H9 (cell line): Measurements from ENCODE around the gene IQGAP2. TPM values are rescaled to one million over a fixed set of nuclear protein-coding genes. Genes with fewer than 3 reads are reported as not detected.
A peak's percentile ranks its signal among the peaks of the same experiment; 100 is the strongest.

ENCODE experiments used
- DNase-seq: peaks from one replicate; pipeline ENCODE4 v3.0.0-alpha.2; 2017
- H2AFZ ChIP-seq: one replicate; pipeline ENCODE4 v1.6.1; 2013; ENCODE audit warnings: mild to moderate bottlenecking, low read length, control low read depth, moderate library complexity
- H2AK5ac ChIP-seq: 2 replicates; pipeline ENCODE4 v1.6.1; 2013; ENCODE audit warnings: low read length, control low read depth, mixed read lengths; ENCODE audit not compliant: insufficient read length
- H2BK120ac ChIP-seq: one replicate; pipeline ENCODE4 v1.6.1; 2013; ENCODE audit warnings: low read depth, mild to moderate bottlenecking, low read length, control low read depth, inconsistent platforms; ENCODE audit not compliant: poor library complexity, severe bottlenecking
- H2BK12ac ChIP-seq: 2 replicates; pipeline ENCODE4 v1.6.1; 2013; ENCODE audit warnings: low read length, control low read depth, mixed read lengths, low read depth; ENCODE audit not compliant: insufficient read length
- H2BK15ac ChIP-seq: 2 replicates; pipeline ENCODE4 v1.6.1; 2013; ENCODE audit warnings: low read depth, low read length, control low read depth
- H2BK20ac ChIP-seq: one replicate; pipeline ENCODE4 v1.6.1; 2013; ENCODE audit warnings: low read depth, mild to moderate bottlenecking, low read length, control low read depth, inconsistent platforms; ENCODE audit not compliant: poor library complexity, severe bottlenecking
- H2BK5ac ChIP-seq: 2 replicates; pipeline ENCODE4 v1.6.1; 2013; ENCODE audit warnings: low read length, control low read depth, mixed read lengths; ENCODE audit not compliant: insufficient read length
- H3K14ac ChIP-seq: 2 replicates; pipeline ENCODE4 v1.6.1; 2013; ENCODE audit warnings: low read length, control low read depth; ENCODE audit not compliant: insufficient read depth
- H3K18ac ChIP-seq: 2 replicates; pipeline ENCODE4 v1.6.1; 2013; ENCODE audit warnings: low read depth, mild to moderate bottlenecking, mixed read lengths, low read length, control low read depth; ENCODE audit not compliant: insufficient read length
- H3K23ac ChIP-seq: 2 replicates; pipeline ENCODE4 v1.6.1; 2013; ENCODE audit warnings: low read length, control low read depth, mixed read lengths, low read depth; ENCODE audit not compliant: insufficient read length
- H3K23me2 ChIP-seq: 2 replicates; pipeline ENCODE4 v1.6.1; 2013; ENCODE audit warnings: low read depth, mild to moderate bottlenecking, mixed read lengths, low read length, control low read depth; ENCODE audit not compliant: insufficient read length, poor library complexity, severe bottlenecking
- H3K27ac ChIP-seq: 2 replicates; pipeline ENCODE4 v1.5.1; 2013; ENCODE audit warnings: low read length, control low read depth, mixed read lengths, low read depth; ENCODE audit not compliant: insufficient read length
- H3K27me3 ChIP-seq: 2 replicates; pipeline ENCODE4 v1.6.1; 2013; ENCODE audit warnings: low read length, control low read depth, inconsistent platforms; ENCODE audit not compliant: insufficient read depth
- H3K4ac ChIP-seq: 2 replicates; pipeline ENCODE4 v1.6.1; 2013; ENCODE audit warnings: low read depth, mild to moderate bottlenecking, control low read depth, inconsistent platforms, low read length, moderate library complexity
- H3K4me1 ChIP-seq: 2 replicates; pipeline ENCODE4 v1.6.1; 2013; ENCODE audit warnings: low read length, control low read depth, inconsistent platforms; ENCODE audit not compliant: insufficient read depth
- H3K4me2 ChIP-seq: 2 replicates; pipeline ENCODE4 v1.6.1; 2013; ENCODE audit warnings: low read length, control low read depth, mixed read lengths; ENCODE audit not compliant: insufficient read length, insufficient read depth
- H3K56ac ChIP-seq: 2 replicates; pipeline ENCODE4 v1.6.1; 2013; ENCODE audit warnings: low read depth, mild to moderate bottlenecking, mixed read lengths, low read length, control low read depth; ENCODE audit not compliant: insufficient read length
- H3K79me1 ChIP-seq: 2 replicates; pipeline ENCODE4 v1.6.1; 2013; ENCODE audit warnings: low read depth, mild to moderate bottlenecking, moderate library complexity, low read length, control low read depth, inconsistent platforms; ENCODE audit not compliant: insufficient read depth, poor library complexity, severe bottlenecking
- H3K79me2 ChIP-seq: 2 replicates; pipeline ENCODE4 v1.6.1; 2013; ENCODE audit warnings: low read length, control low read depth, inconsistent platforms; ENCODE audit not compliant: insufficient read depth
- H3K9ac ChIP-seq: 2 replicates; pipeline ENCODE4 v1.6.1; 2013; ENCODE audit warnings: low read length, control low read depth, mixed read lengths; ENCODE audit not compliant: insufficient read length; ENCODE audit errors: extremely low read depth
- H3K9me3 ChIP-seq: one replicate; pipeline ENCODE4 v1.6.1; 2013; ENCODE audit warnings: low read depth, low read length, inconsistent platforms; ENCODE audit not compliant: control insufficient read depth
- H3T11ph ChIP-seq: one replicate; pipeline ENCODE4 v1.6.1; 2013; ENCODE audit warnings: mild to moderate bottlenecking, low read length, control low read depth, inconsistent platforms
- H4K20me1 ChIP-seq: one replicate; pipeline ENCODE4 v1.6.1; 2013; ENCODE audit not compliant: control insufficient read depth, insufficient read length, insufficient read depth
- H4K5ac ChIP-seq: 2 replicates; pipeline ENCODE4 v1.6.1; 2013; ENCODE audit warnings: low read depth, mild to moderate bottlenecking, mixed read lengths, low read length, control low read depth; ENCODE audit not compliant: insufficient read length
- H4K8ac ChIP-seq: replicated peaks from 2 replicates; pipeline ENCODE4 v1.6.1; 2013; ENCODE audit warnings: low read length, control low read depth, mixed read lengths, low read depth; ENCODE audit not compliant: insufficient read length
- H4K91ac ChIP-seq: 2 replicates; pipeline ENCODE4 v1.6.1; 2013; ENCODE audit warnings: low read depth, mild to moderate bottlenecking, moderate library complexity, mixed read lengths, low read length, control low read depth; ENCODE audit not compliant: insufficient read length
- H3K27ac Mint-ChIP-seq, 3 experiments: 2 replicates in 2 of 3; 3 replicates in 1 of 3; pipeline ENCODE4 v1.8.0; 2020 to 2021; ENCODE audit warnings: mixed read lengths in 3 of 3, mild to moderate bottlenecking in 1 of 3, moderate library complexity in 1 of 3
- H3K27me3 Mint-ChIP-seq: 2 replicates; pipeline ENCODE4 v1.8.0; 2021; ENCODE audit warnings: low read depth, mild to moderate bottlenecking, moderate library complexity, mixed read lengths
- H3K36me3 Mint-ChIP-seq, 3 experiments: 2 replicates in 2 of 3; 3 replicates in 1 of 3; pipeline ENCODE4 v1.8.0; 2020 to 2021; ENCODE audit warnings: low read depth in 3 of 3, mixed read lengths in 3 of 3; ENCODE audit not compliant: insufficient read depth in 1 of 3
- H3K4me1 Mint-ChIP-seq, 2 experiments: 2 replicates each; pipeline ENCODE4 v1.8.0; 2020; ENCODE audit warnings: mixed read lengths in 2 of 2
- H3K4me3 Mint-ChIP-seq, 2 experiments: 2 replicates in 1 of 2; 3 replicates in 1 of 2; pipeline ENCODE4 v1.8.0; 2020 to 2021; ENCODE audit warnings: mild to moderate bottlenecking in 2 of 2, mixed read lengths in 2 of 2, moderate library complexity in 1 of 2
- H3K9me3 Mint-ChIP-seq, 2 experiments: 2 replicates in 1 of 2; 3 replicates in 1 of 2; pipeline ENCODE4 v1.8.0; 2020; ENCODE audit warnings: mild to moderate bottlenecking in 2 of 2, mixed read lengths in 2 of 2, moderate library complexity in 1 of 2
- WGBS: extraction: QIAGEN DNeasy Blood & Tissue Kit; methylation state at CpG from one replicate; pipeline ENCODE4 v1.1.7; 2013; ENCODE audit warnings: missing lambda C conversion rate, low lambda C conversion rate, mixed read lengths; ENCODE audit not compliant: insufficient read length; ENCODE audit errors: extremely low coverage; 5-methylcytosine and 5-hydroxymethylcytosine counted together
- total RNA-seq: library from RNA; stranded (reverse); gene quantifications from 2 replicates; pipeline ENCODE4 v1.2.1, GENCODE V29; 2021
- TF ChIP-seq, protein P1 (sequence below): fragments of 200-600 bp; sonication (generic); conservative IDR thresholded peaks from 3 replicates; pipeline ENCODE4 v1.8.0; 2021; ENCODE audit warnings: antibody characterized with exemption, mild to moderate bottlenecking

The IQGAP2 gene
- total RNA-seq, 1 experiment from 2014 or later: 22.5 TPM

- no peak overlapping the region for H3K56ac ChIP-seq
- H4K20me1 ChIP-seq: peaks cover 2% of the 10 kb centered on the region
- Mint-ChIP-seq H3K27me3 (no peaks in the 10 kb centered on the region), H3K27ac (peak overlapping the region; percentile 87 to 98 (median 98)), H3K4me3 (peak overlapping the region in 1 of 2 experiments; percentile 67; a peak in 2 of 5 replicates), H3K36me3 (no peaks in the 10 kb centered on the region), H3K9me3 (no peaks in the 10 kb centered on the region), H3K4me1 (peaks cover 69 to 76% of the 10 kb centered on the region in 2 experiments)
- peak overlapping the region; percentile 79 for H4K91ac ChIP-seq
- H3K9ac ChIP-seq: no peak overlapping the region
- H2BK120ac ChIP-seq: peak overlapping the region; percentile 79
- H2BK5ac ChIP-seq: peak overlapping the region; percentile 87
- H4K8ac ChIP-seq: no peak overlapping the region
- H2AK5ac ChIP-seq: peak overlapping the region; percentile 98
- no peak for DNase-seq
- peak overlapping the region; percentile 88 for H3K14ac ChIP-seq
- H3K27me3 ChIP-seq: no peaks in the 10 kb centered on the region
- H3K4me1 ChIP-seq: peaks cover 36% of the 10 kb centered on the region
- peak overlapping the region; percentile 41 for H4K5ac ChIP-seq
- H2BK15ac ChIP-seq: no peak overlapping the region; the same call in 1 of the 2 replicates
- H3K79me2 ChIP-seq: peaks cover 8% of the 10 kb centered on the region; the same call in 1 of the 2 replicates
- peaks cover 3% of the 10 kb centered on the region for H3K23me2 ChIP-seq
- WGBS: no CpG with 5 or more reads among the region's 6 CpGs
- H3K27ac ChIP-seq: peak overlapping the region; percentile 100
- no peaks in the 10 kb centered on the region for H3K79me1 ChIP-seq
- peak overlapping the region; percentile 84 for H2BK20ac ChIP-seq
- H3K4me2 ChIP-seq: no peak overlapping the region
- peak overlapping the region; percentile 100 for H2BK12ac ChIP-seq
- no peak overlapping the region for H3T11ph ChIP-seq
- TF ChIP-seq, protein P1, sequence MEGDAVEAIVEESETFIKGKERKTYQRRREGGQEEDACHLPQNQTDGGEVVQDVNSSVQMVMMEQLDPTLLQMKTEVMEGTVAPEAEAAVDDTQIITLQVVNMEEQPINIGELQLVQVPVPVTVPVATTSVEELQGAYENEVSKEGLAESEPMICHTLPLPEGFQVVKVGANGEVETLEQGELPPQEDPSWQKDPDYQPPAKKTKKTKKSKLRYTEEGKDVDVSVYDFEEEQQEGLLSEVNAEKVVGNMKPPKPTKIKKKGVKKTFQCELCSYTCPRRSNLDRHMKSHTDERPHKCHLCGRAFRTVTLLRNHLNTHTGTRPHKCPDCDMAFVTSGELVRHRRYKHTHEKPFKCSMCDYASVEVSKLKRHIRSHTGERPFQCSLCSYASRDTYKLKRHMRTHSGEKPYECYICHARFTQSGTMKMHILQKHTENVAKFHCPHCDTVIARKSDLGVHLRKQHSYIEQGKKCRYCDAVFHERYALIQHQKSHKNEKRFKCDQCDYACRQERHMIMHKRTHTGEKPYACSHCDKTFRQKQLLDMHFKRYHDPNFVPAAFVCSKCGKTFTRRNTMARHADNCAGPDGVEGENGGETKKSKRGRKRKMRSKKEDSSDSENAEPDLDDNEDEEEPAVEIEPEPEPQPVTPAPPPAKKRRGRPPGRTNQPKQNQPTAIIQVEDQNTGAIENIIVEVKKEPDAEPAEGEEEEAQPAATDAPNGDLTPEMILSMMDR: no peak
- no peak overlapping the region for H2AFZ ChIP-seq
- no peaks in the 10 kb centered on the region for H3K9me3 ChIP-seq
- no peak overlapping the region for H3K23ac ChIP-seq
- H3K18ac ChIP-seq: peak overlapping the region; percentile 95
- H3K4ac ChIP-seq: peak overlapping the region; percentile 83
Measured at GRCh38 chr5:76488969-76489368, 85.9 kb downstream of the IQGAP2 start.
